Chondrocyte (in vitro differentiated cells): ENCODE measurements around the gene SGCD. TPM values are rescaled to one million over a fixed set of nuclear protein-coding genes. Genes with fewer than 3 reads are reported as not detected.

Experiments
- DNase-seq: peaks from one replicate; pipeline ENCODE4 v3.0.0; 2021; ENCODE audit warnings: mixed read lengths, low spot score
- H3K27ac Mint-ChIP-seq: one replicate; pipeline ENCODE4 v1.8.0; 2021; ENCODE audit warnings: mild to moderate bottlenecking, moderate library complexity, mixed read lengths; ENCODE audit not compliant: unreplicated experiment
- H3K27me3 Mint-ChIP-seq: 2 replicates; pipeline ENCODE4 v1.8.0; 2021; ENCODE audit warnings: low read depth, mixed read lengths
- H3K36me3 Mint-ChIP-seq: 2 replicates; pipeline ENCODE4 v1.8.0; 2021; ENCODE audit warnings: low read depth, mixed read lengths
- H3K4me1 Mint-ChIP-seq: 2 replicates; pipeline ENCODE4 v1.8.0; 2021; ENCODE audit warnings: low read depth, mild to moderate bottlenecking, mixed read lengths
- H3K4me3 Mint-ChIP-seq: one replicate; pipeline ENCODE4 v1.8.0; 2021; ENCODE audit warnings: mild to moderate bottlenecking, moderate library complexity, mixed read lengths; ENCODE audit not compliant: unreplicated experiment
- H3K9me3 Mint-ChIP-seq: 2 replicates; pipeline ENCODE4 v1.8.0; 2021; ENCODE audit warnings: low read depth, mixed read lengths
- CTCF ChIP-seq: fragments of 200-600 bp; sonication (generic); IDR thresholded peaks from 2 replicates; pipeline ENCODE4 v1.5.0; 2021; ENCODE audit warnings: antibody characterized with exemption, mild to moderate bottlenecking, moderate library complexity
- total RNA-seq: library from RNA; stranded (reverse); gene quantifications from 3 replicates; pipeline ENCODE4 v1.2.1, GENCODE V29; 2021

The SGCD gene
- total RNA-seq, 1 donor from 2014 or later = 8.4 TPM

GRCh38 chr5:156367597-156367996 lies 40.6 kb downstream of the SGCD start:
- H3K4me1 Mint-ChIP-seq = peaks cover 24% of the 10 kb centered on the region
- DNase-seq = no peak
- H3K36me3 Mint-ChIP-seq = no peaks in the 10 kb centered on the region
- no peaks in the 10 kb centered on the region for H3K27me3 Mint-ChIP-seq
- H3K9me3 Mint-ChIP-seq = no peaks in the 10 kb centered on the region
- no peak overlapping the region for H3K4me3 Mint-ChIP-seq
- no peak overlapping the region for H3K27ac Mint-ChIP-seq
- TF ChIP-seq CTCF = no peak

GRCh38 chr5:156375895-156376495 lies 49.0 kb downstream of the SGCD start:
- peaks cover 2% of the 10 kb centered on the region for H3K36me3 Mint-ChIP-seq
- TF ChIP-seq CTCF = no peak
- DNase-seq = no peak
- no peak overlapping the region for H3K4me3 Mint-ChIP-seq
- no peaks in the 10 kb centered on the region for H3K9me3 Mint-ChIP-seq
- no peak overlapping the region for H3K27ac Mint-ChIP-seq
- H3K4me1 Mint-ChIP-seq = peaks cover 15% of the 10 kb centered on the region
- no peaks in the 10 kb centered on the region for H3K27me3 Mint-ChIP-seq

GRCh38 chr5:156376751-156377150 lies 49.8 kb downstream of the SGCD start:
- no peak for DNase-seq
- H3K9me3 Mint-ChIP-seq = no peaks in the 10 kb centered on the region
- H3K27me3 Mint-ChIP-seq = no peaks in the 10 kb centered on the region
- peaks cover 2% of the 10 kb centered on the region for H3K36me3 Mint-ChIP-seq
- H3K27ac Mint-ChIP-seq = no peak overlapping the region
- no peak overlapping the region for H3K4me3 Mint-ChIP-seq
- H3K4me1 Mint-ChIP-seq = peaks cover 18% of the 10 kb centered on the region
- no peak for TF ChIP-seq CTCF

- Mint-ChIP-seq H3K36me3 (no peaks in the 10 kb centered on the region), H3K9me3 (no peaks in the 10 kb centered on the region), H3K27ac (no peak overlapping the region), H3K4me1 (peaks cover 19% of the 10 kb centered on the region), H3K27me3 (no peaks in the 10 kb centered on the region), H3K4me3 (no peak overlapping the region)
- DNase-seq = no peak
- TF ChIP-seq CTCF = no peak
Measured at GRCh38 chr5:156378159-156378558, 51.2 kb downstream of the SGCD start.

GRCh38 chr5:156379206-156379605 lies 52.2 kb downstream of the SGCD start:
- H3K4me1 Mint-ChIP-seq = peaks cover 27% of the 10 kb centered on the region
- no peaks in the 10 kb centered on the region for H3K27me3 Mint-ChIP-seq
- H3K27ac Mint-ChIP-seq = no peak overlapping the region
- no peak overlapping the region for H3K4me3 Mint-ChIP-seq
- TF ChIP-seq CTCF = no peak
- H3K9me3 Mint-ChIP-seq = no peaks in the 10 kb centered on the region
- no peak for DNase-seq
- H3K36me3 Mint-ChIP-seq = no peaks in the 10 kb centered on the region
